IPS-18a (cell line): ENCODE results near the gene CTBP2.

ENCODE experiments used
- H3K27ac ChIP-seq: one replicate; pipeline ENCODE4 v1.5.1; 2013; ENCODE audit warnings: low read length
- H3K27me3 ChIP-seq: one replicate; pipeline ENCODE4 v1.6.1; 2013; ENCODE audit warnings: mild to moderate bottlenecking, low read length; ENCODE audit not compliant: control insufficient read depth, insufficient read depth
- H3K36me3 ChIP-seq: one replicate; pipeline ENCODE4 v1.6.1; 2013; ENCODE audit warnings: low read depth, low read length; ENCODE audit not compliant: control insufficient read depth
- H3K4me1 ChIP-seq: one replicate; pipeline ENCODE4 v1.6.1; 2013; ENCODE audit warnings: low read depth, low read length; ENCODE audit not compliant: control insufficient read depth
- H3K4me3 ChIP-seq: one replicate; pipeline ENCODE4 v1.5.1; 2013; ENCODE audit warnings: low read length
- H3K9ac ChIP-seq: one replicate; pipeline ENCODE4 v1.6.1; 2013; ENCODE audit warnings: mild to moderate bottlenecking, low read length, moderate library complexity
- H3K9me3 ChIP-seq: one replicate; pipeline ENCODE4 v1.6.1; 2013; ENCODE audit warnings: low read depth, low read length; ENCODE audit not compliant: control insufficient read depth

The CTBP2 gene

DNA sequence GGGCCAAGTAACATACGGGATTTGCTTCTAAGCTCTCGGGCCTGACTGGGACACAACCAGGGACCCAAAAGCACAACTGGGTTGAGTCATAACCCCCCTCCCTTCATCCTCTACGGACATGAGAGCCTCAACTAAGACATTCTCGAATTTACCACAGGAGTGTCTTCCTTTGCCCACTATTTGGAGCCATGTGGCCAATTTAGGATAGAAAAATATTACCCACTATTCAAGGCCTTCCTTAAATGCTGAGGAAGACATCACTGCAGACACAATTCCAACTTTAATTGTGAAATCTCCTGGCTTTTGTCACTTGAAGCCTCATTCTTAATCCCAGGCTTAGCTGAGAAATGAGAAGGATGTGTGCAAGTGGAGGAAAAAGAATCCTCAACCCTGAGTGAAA, 11.8 kb downstream of the CTBP2 start:
- Histone ChIP-seq H3K4me3 (no peak overlapping the region), H3K9ac (no peak overlapping the region), H3K27me3 (no peaks in the 10 kb centered on the region), H3K27ac (no peak overlapping the region), H3K36me3 (peaks cover 14% of the 10 kb centered on the region), H3K9me3 (no peaks in the 10 kb centered on the region), H3K4me1 (peaks cover 75% of the 10 kb centered on the region)

DNA sequence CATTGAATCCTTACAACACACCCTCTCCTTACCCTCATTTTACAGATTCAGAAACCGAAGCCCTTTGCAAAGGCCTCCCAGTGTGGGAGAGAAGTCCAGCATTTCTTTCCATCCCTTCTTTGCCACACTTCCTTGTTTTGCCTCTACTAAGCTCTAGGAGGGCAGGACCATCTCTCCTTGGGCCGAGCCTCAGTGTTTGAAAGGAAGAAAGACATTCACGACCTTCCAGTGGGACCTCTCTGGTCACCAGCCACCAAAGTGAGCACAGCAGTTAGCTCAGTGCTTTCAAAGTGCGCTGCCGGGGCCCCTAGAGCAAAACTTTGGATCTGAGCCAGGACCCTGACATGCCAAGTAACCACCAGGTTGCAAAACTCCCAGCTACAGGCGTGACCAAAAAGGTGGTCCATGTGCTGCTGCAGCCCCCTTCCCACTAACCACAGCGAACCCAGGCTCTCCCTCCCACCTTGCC, 12.4 kb downstream of the CTBP2 start:
- Histone ChIP-seq H3K27me3 (no peaks in the 10 kb centered on the region), H3K9me3 (no peaks in the 10 kb centered on the region), H3K9ac (no peak overlapping the region), H3K4me3 (no peak overlapping the region), H3K36me3 (peaks cover 14% of the 10 kb centered on the region), H3K4me1 (peaks cover 74% of the 10 kb centered on the region), H3K27ac (no peak overlapping the region)

DNA sequence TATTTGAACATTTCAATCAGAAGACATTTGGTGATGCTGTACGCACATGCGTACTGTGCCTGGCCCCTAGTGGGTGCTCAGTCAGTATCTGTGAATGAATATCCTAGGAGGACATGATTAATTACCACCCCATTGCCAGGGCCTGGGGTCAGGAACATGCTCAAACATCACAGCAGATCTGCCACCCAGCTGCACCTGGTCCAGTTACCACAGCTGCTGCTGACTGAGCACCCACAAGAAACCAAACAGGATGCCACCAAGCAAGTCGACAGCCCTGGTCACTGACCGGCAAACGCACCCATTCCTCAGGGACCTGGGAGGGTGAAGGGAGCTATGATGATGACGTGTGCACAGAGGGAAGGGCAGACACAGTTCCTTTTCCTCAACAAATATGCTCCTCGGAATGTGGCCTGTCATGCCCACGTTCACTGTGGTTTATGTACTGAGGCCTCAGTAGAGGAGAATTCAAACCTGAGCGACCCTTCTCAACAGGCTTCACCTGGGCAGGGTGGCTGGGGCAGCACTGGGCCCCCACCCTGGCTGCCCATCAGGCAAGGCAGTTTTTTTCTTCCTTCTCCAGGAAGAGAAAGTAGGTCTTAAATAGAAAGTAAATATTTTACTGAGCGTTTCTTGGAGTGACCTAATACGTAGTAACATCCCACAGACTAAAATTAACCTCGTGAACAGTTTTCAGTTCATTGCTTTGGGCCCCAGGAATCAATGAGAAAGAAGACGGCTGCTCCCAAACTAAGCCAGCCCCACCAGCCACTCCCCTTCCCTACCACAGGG, 13.4 kb downstream of the CTBP2 start:
- Histone ChIP-seq H3K36me3 (peaks cover 14% of the 10 kb centered on the region), H3K27ac (no peak overlapping the region), H3K9ac (no peak overlapping the region), H3K4me1 (peaks cover 70% of the 10 kb centered on the region), H3K4me3 (no peak overlapping the region), H3K27me3 (no peaks in the 10 kb centered on the region), H3K9me3 (no peaks in the 10 kb centered on the region)

DNA sequence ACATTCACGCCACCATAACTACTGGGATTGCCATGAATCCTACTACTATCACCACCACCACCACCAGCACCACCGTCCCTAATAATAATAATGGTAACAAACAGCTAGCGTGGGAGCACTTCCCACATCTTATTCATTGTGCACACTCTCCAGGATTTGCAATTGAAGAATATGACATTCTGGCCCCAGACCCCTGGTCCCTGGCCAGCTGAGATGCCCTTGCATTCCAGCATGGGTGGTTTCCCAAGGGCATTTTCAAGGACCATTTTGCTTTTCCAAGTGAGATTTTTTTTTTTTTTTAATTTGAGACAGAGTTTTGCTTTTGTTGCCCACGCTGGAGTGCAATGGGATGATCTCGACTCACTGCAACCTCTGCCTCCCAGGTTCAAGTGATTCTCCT, 14.7 kb downstream of the CTBP2 start:
- Histone ChIP-seq H3K4me1 (peaks cover 62% of the 10 kb centered on the region), H3K9me3 (no peaks in the 10 kb centered on the region), H3K9ac (no peak overlapping the region), H3K4me3 (no peak overlapping the region), H3K27ac (no peak overlapping the region), H3K27me3 (no peaks in the 10 kb centered on the region), H3K36me3 (peaks cover 8% of the 10 kb centered on the region)

DNA sequence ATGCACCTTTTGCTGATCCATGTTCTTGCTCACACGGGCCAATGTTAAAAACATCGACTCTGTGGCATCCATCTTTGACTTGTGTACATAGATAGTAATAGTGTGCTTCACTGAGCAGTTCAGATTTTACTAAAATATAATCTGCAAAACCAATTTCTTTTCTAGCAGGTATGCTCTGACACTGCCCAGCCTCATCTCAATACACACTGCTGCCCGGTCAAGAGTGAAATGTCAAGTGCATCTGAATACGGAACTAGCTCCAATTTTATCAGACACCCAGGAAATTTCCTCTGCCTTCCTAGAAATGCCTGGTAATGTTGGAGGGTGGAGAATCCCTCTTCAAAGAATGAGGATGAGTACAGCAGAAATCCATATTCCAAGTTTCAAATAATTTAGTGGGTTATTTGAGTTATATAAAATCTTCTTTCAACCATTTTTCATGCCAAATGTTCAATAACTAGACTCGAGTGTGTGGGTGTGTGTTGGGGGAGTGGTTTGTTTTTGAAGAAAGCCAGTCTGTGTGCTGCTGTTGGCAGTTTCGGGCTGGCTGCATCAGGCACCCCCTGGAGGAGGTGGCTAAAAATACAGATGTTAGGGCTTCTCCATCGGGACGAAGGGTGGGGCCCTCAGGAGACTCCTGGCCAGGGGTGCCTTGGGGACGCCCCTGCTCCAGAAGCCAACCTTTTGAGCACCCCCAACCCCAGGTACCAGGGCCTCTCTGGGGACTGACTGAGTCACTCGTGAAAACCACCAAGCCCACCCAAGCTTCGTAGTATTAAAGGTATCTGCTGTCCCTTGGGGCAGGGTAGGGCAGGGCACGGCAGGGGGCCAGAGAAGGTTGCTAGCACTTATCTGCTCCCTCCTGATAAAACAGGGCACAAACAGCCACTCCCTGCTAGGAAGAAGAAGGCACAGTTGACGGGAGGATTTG, 15.4 kb downstream of the CTBP2 start:
- no peaks in the 10 kb centered on the region for H3K27me3 ChIP-seq
- H3K4me3 ChIP-seq: no peak overlapping the region
- H3K4me1 ChIP-seq: peaks cover 55% of the 10 kb centered on the region
- no peak overlapping the region for H3K9ac ChIP-seq
- H3K27ac ChIP-seq: no peak overlapping the region
- no peaks in the 10 kb centered on the region for H3K9me3 ChIP-seq
- peaks cover 6% of the 10 kb centered on the region for H3K36me3 ChIP-seq

DNA sequence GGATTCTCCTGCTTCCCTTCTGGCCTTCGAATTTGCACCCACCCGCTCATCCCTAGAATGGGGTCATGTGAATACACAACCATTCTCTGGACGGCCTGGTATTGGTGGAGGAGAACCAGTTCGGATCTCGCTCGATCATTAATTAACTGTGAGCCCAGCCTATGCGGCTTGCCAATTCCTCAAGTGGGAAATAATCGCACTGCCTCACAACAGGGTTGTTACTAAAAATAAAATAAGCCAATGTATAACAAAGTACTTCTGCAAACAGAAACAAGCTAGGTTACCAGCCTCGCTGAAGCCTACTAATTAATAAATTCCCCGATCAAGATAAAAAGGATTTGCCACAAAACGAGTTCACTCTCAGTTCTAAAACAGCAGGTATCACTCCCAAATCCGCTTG, 16.2 kb downstream of the CTBP2 start:
- Histone ChIP-seq H3K27ac (no peak overlapping the region), H3K9ac (no peak overlapping the region), H3K4me3 (no peak overlapping the region), H3K4me1 (peaks cover 52% of the 10 kb centered on the region), H3K27me3 (no peaks in the 10 kb centered on the region), H3K36me3 (peaks cover 4% of the 10 kb centered on the region), H3K9me3 (no peaks in the 10 kb centered on the region)

DNA sequence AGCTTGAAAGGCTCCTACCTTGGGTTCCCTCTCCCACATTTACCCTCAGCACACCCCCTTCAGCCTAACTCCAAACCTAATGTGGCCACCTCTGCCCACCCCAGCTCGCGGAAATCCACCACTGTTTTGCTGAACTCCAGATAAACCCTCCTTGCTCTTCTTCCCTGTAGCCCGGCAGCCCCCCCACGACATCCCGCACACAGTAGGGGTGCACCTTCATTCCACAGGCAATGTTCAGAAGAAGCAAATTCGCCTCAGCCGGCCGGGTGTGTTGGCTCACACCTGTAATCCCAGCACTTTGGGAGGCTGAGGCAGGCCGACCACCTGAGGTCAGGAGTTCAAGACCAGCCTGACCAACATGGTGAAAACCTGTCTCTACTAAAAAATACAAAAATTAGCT, 17.4 kb downstream of the CTBP2 start:
- no peak overlapping the region for H3K4me3 ChIP-seq
- no peaks in the 10 kb centered on the region for H3K27me3 ChIP-seq
- H3K36me3 ChIP-seq: peaks cover 4% of the 10 kb centered on the region
- peaks cover 47% of the 10 kb centered on the region for H3K4me1 ChIP-seq
- no peak overlapping the region for H3K9ac ChIP-seq
- H3K27ac ChIP-seq: no peak overlapping the region
- no peaks in the 10 kb centered on the region for H3K9me3 ChIP-seq

DNA sequence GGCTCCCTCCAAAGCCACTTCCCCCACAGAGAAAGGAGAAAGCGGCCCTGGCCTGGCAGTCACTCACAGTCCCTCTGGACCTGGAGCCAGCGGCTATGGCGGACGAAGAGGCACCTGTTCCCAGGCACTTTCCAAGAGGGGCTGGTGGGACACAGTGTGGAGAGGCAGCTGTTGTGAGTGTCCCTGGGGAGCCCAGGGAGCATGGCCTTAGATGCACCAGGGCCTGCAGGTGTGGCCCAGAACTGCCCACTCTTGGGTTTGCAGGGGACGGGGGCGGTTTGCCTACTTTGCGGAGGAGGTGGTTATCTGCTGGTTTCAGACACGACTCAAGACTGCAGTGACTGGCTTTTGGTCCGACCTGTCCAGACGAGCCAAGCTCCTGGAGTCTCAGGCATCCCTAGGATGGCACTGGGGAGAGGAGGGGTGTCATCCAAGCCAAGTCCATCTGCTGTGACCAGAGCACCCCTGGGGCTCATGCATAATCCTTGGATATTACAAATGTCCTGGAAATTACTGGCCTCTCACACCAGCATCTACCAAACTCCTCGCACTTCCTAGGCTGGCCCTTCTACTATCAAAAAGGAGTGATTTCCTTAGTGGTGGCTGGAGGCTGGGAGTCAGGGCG, 18.4 kb downstream of the CTBP2 start:
- Histone ChIP-seq H3K9me3 (no peaks in the 10 kb centered on the region), H3K27me3 (no peaks in the 10 kb centered on the region), H3K27ac (no peak overlapping the region), H3K4me3 (no peak overlapping the region), H3K36me3 (peaks cover 12% of the 10 kb centered on the region), H3K9ac (no peak overlapping the region), H3K4me1 (peaks cover 50% of the 10 kb centered on the region)

DNA sequence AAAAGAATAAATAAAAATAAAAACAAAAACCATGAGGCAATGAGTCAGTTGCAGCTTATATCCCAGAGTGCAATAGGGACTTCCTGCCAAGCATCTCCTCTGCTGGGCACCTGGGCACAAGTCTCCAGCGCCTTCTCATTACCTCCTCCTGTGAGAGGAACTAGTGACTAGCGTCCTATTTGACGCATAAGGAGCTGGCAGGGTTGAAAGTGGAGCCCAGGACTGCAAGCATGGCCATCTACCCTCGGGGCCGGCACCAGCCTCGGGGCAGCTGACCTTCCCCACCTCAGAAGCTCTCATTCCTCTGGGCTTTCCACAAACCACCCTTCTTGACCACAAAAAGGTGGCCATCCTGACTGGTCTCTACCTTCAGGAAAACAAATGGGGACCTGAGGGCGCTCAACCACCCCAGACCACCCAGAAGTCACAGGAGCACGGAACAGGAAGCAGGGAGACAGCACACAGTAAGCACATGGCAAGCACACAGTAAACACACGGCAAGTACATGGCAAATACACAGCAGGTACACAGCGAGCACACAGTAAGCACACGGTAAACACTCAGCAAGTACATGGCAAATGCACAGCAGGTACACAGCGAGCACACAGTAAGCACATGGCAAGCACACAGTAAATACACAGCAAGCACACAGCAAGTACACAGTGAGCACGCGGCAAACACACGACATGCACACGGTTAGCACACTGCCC, 19.1 kb downstream of the CTBP2 start:
- Histone ChIP-seq H3K4me1 (peaks cover 57% of the 10 kb centered on the region), H3K27ac (no peak overlapping the region), H3K9me3 (no peaks in the 10 kb centered on the region), H3K4me3 (no peak overlapping the region), H3K27me3 (no peaks in the 10 kb centered on the region), H3K9ac (no peak overlapping the region), H3K36me3 (peaks cover 13% of the 10 kb centered on the region)

DNA sequence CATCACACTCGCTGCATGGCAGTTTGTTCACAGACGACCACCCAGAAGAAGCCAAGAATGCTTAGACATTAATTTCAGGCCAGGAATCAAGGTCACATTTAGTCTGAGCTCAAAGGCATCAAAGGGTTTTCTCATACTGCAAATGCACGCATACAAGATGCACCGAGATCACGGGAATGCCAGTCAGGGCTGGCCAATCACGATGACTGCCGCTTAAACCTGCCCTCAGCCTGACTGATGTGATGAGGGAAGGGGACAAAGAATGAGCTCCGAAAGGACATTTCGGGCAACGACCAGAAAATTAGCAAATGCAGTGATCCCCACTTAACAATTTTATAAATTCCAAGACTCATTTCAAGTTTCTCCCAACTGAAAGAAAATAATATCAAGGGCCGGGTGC, 20.2 kb downstream of the CTBP2 start:
- no peak overlapping the region for H3K4me3 ChIP-seq
- peaks cover 62% of the 10 kb centered on the region for H3K4me1 ChIP-seq
- H3K27ac ChIP-seq: no peak overlapping the region
- peaks cover 13% of the 10 kb centered on the region for H3K36me3 ChIP-seq
- no peaks in the 10 kb centered on the region for H3K27me3 ChIP-seq
- no peaks in the 10 kb centered on the region for H3K9me3 ChIP-seq
- no peak overlapping the region for H3K9ac ChIP-seq
